PC-3 (cell line): ENCODE data around the gene SNTB2. TPM values are rescaled to one million over a fixed set of nuclear protein-coding genes. Genes with fewer than 3 reads are reported as not detected.

Source experiments
- ATAC-seq: fragments of 200-7000 bp; cut with Tn5 transposase; 2 replicates; pipeline ENCODE4 v1.9.1; 2020; ENCODE audit warnings: mild to moderate bottlenecking, moderate library complexity
- BruUV-seq: library from RNA; stranded (reverse); fragments of 400-500 nt; replicated peaks from 2 replicates; lab custom pipeline; 2021; lab: Mats Ljungman, UMichigan
- CTCF ChIA-PET: fragments of 300-600 bp; sonication (Branson Sonifier 250); formaldehyde crosslinking; loops from one replicate; lab custom pipeline; 2022; ENCODE audit warnings: antibody characterized with exemption; lab: Charles Lee
- POLR2A ChIA-PET: fragments of 300-600 bp; sonication (Branson Sonifier 250); formaldehyde crosslinking; loops from one replicate; lab custom pipeline; 2022; ENCODE audit warnings: antibody characterized with exemption; ENCODE audit not compliant: unreplicated experiment; lab: Charles Lee
- DNase-seq: peaks from one replicate; pipeline ENCODE4 v3.0.0-alpha.2; 2015
- H2AFZ ChIP-seq: fragments of 300-600 bp; sonication (generic); 2 replicates; pipeline ENCODE4 v1.6.0; 2016; ENCODE audit warnings: antibody characterized with exemption, low read length
- H3F3A ChIP-seq: fragments of 300-600 bp; sonication (generic); one replicate; pipeline ENCODE4 v1.6.0; 2017; ENCODE audit warnings: antibody characterized with exemption, low read length, control low read depth, mild to moderate bottlenecking; ENCODE audit not compliant: unreplicated experiment
- H3K27ac ChIP-seq: fragments of 300-600 bp; sonication (generic); 2 replicates; pipeline ENCODE4 v1.5.1; 2016; ENCODE audit warnings: mild to moderate bottlenecking, low read length
- H3K27me3 ChIP-seq: fragments of 300-600 bp; sonication (generic); 2 replicates; pipeline ENCODE4 v1.6.1; 2016; ENCODE audit warnings: low read length, mixed read lengths
- H3K36me3 ChIP-seq: fragments of 300-600 bp; sonication (generic); 2 replicates; pipeline ENCODE4 v1.6.1; 2016; ENCODE audit warnings: low read depth, mixed run types, low read length, mixed read lengths
- H3K4me1 ChIP-seq: fragments of 300-600 bp; sonication (generic); 2 replicates; pipeline ENCODE4 v1.5.1; 2016; ENCODE audit warnings: low read length; ENCODE audit not compliant: insufficient read depth
- H3K4me2 ChIP-seq: fragments of 300-600 bp; sonication (generic); 2 replicates; pipeline ENCODE4 v1.6.0; 2016; ENCODE audit warnings: low read length
- H3K4me3 ChIP-seq: fragments of 300-600 bp; sonication (generic); 2 replicates; pipeline ENCODE4 v1.5.1; 2016; ENCODE audit warnings: mild to moderate bottlenecking, low read length, mixed read lengths
- H3K79me2 ChIP-seq: fragments of 300-600 bp; sonication (generic); 2 replicates; pipeline ENCODE4 v1.6.1; 2017; ENCODE audit warnings: low read length, mixed read lengths
- H3K9ac ChIP-seq: fragments of 300-600 bp; sonication (generic); 2 replicates; pipeline ENCODE4 v1.6.0; 2016; ENCODE audit warnings: mild to moderate bottlenecking, low read length
- H3K9me2 ChIP-seq: fragments of 300-600 bp; sonication (generic); replicated peaks from 2 replicates; pipeline ENCODE4 v1.6.1; 2016; ENCODE audit warnings: mixed run types, low read length, mixed read lengths
- H3K9me3 ChIP-seq: fragments of 300-600 bp; sonication (generic); 2 replicates; pipeline ENCODE4 v1.6.1; 2016; ENCODE audit warnings: low read length, mixed read lengths
- H4K20me1 ChIP-seq: fragments of 300-600 bp; sonication (generic); 2 replicates; pipeline ENCODE4 v1.6.1; 2016; ENCODE audit warnings: low read length, mixed read lengths
- CTCF ChIP-seq: fragments of 300-600 bp; sonication (generic); conservative IDR thresholded peaks from 2 replicates; pipeline ENCODE4 v1.5.1; 2017; ENCODE audit warnings: antibody characterized with exemption, low read depth, mild to moderate bottlenecking, low read length
- EZH2 ChIP-seq: fragments of 300-600 bp; sonication (generic); IDR thresholded peaks from one replicate; pipeline ENCODE4 v1.6.1; 2017; ENCODE audit warnings: antibody characterized with exemption, mild to moderate bottlenecking, low read length; ENCODE audit not compliant: unreplicated experiment
- EZH2phosphoT487 ChIP-seq: fragments of 300-600 bp; sonication (generic); IDR thresholded peaks from 2 replicates; pipeline ENCODE4 v1.6.1; 2018; ENCODE audit warnings: mild to moderate bottlenecking, antibody characterized with exemption, low read length, borderline replicate concordance
- intact Hi-C: fragments of 100-400 bp; cut with micrococcal nuclease; formaldehyde crosslinking; loops from 2 replicates; pipeline ENCODE4 v1.9.0; 2023
- total RNA-seq: library from RNA; depleted of rRNA; stranded (reverse); fragments of >200 nt; gene quantifications from 2 replicates; pipeline ENCODE4 v1.2.3, GENCODE V29; 2014

Gene SNTB2
- total RNA-seq, 1 experiment from 2014 or later, result 40.4 TPM

GRCh38 chr16:69319826-69320739 is 133.1 kb downstream of the SNTB2 start:
- no peaks in the 10 kb centered on the region for H3F3A ChIP-seq
- H3K9ac ChIP-seq, result no peak overlapping the region
- TF ChIP-seq EZH2 (no peak), CTCF (no peak), EZH2phosphoT487 (no peak)
- BruUV-seq, result no TSS peak
- H4K20me1 ChIP-seq, result no peaks in the 10 kb centered on the region
- H3K27me3 ChIP-seq, result no peaks in the 10 kb centered on the region
- DNase-seq (no peak), ATAC-seq (no peak)
- no peak overlapping the region for H3K4me2 ChIP-seq
- ChIA-PET CTCF (no interaction called here), POLR2A (no interaction called here)
- intact Hi-C loops, result no loop called here
- no peaks in the 10 kb centered on the region for H3K4me1 ChIP-seq
- H3K9me2 ChIP-seq, result no peaks in the 10 kb centered on the region
- H3K36me3 ChIP-seq, result peaks cover 27% of the 10 kb centered on the region; the same call in 1 of the 2 replicates
- no peaks in the 10 kb centered on the region for H3K9me3 ChIP-seq
- no peak overlapping the region for H3K27ac ChIP-seq
- no peak overlapping the region for H3K4me3 ChIP-seq
- peaks cover 20% of the 10 kb centered on the region for H3K79me2 ChIP-seq
- H2AFZ ChIP-seq, result no peak overlapping the region

DNA sequence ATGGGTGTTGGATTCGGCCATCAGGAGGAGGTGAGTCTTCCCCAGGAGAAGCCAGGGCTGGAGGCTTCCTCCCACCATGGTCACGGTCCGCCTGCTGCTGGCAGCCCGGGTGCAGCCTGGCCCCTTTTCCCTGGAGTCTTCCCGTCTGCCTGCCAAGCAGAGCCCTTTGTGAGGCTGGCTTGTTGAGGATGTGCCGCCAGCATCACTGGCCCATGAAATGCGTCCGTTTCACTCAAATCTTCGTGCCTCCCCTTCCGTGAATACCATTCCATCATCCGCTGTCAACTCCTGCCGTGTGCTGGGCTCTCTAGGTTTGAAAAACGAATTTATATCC is 133.7 kb downstream of the SNTB2 start:
- POLR2A ChIA-PET, result no interaction called here
- no peaks in the 10 kb centered on the region for H4K20me1 ChIP-seq
- ATAC-seq, result no peak
- H3K9me2 ChIP-seq, result no peaks in the 10 kb centered on the region
- no peak for DNase-seq
- TF ChIP-seq CTCF (no peak), EZH2 (no peak), EZH2phosphoT487 (no peak)
- peaks cover 27% of the 10 kb centered on the region; the same call in 1 of the 2 replicates for H3K36me3 ChIP-seq
- no TSS peak for BruUV-seq
- CTCF ChIA-PET, result no interaction called here
- no peak overlapping the region for H3K9ac ChIP-seq
- no peak overlapping the region for H3K27ac ChIP-seq
- H3K4me1 ChIP-seq, result no peaks in the 10 kb centered on the region
- no peak overlapping the region for H3K4me3 ChIP-seq
- H3K4me2 ChIP-seq, result no peak overlapping the region
- H3K27me3 ChIP-seq, result no peaks in the 10 kb centered on the region
- peaks cover 25% of the 10 kb centered on the region for H3K79me2 ChIP-seq
- intact Hi-C loops, result no loop called here
- no peak overlapping the region for H2AFZ ChIP-seq
- H3K9me3 ChIP-seq, result no peaks in the 10 kb centered on the region
- H3F3A ChIP-seq, result no peaks in the 10 kb centered on the region

GRCh38 chr16:69321080-69321479 is 134.1 kb downstream of the SNTB2 start:
- H3K27ac ChIP-seq, result no peak overlapping the region
- H2AFZ ChIP-seq, result no peak overlapping the region
- peaks cover 1% of the 10 kb centered on the region for H3K4me1 ChIP-seq
- H3K9me2 ChIP-seq, result no peaks in the 10 kb centered on the region
- DNase-seq (no peak), ATAC-seq (no peak)
- H3K4me3 ChIP-seq, result no peak overlapping the region
- peaks cover 2% of the 10 kb centered on the region for H4K20me1 ChIP-seq
- H3K4me2 ChIP-seq, result no peak overlapping the region
- no peaks in the 10 kb centered on the region for H3F3A ChIP-seq
- no peaks in the 10 kb centered on the region for H3K9me3 ChIP-seq
- ChIA-PET POLR2A (no interaction called here), CTCF (no interaction called here)
- no peaks in the 10 kb centered on the region for H3K27me3 ChIP-seq
- peaks cover 29% of the 10 kb centered on the region for H3K79me2 ChIP-seq
- no peak overlapping the region for H3K9ac ChIP-seq
- intact Hi-C loops, result no loop called here
- no TSS peak for BruUV-seq
- H3K36me3 ChIP-seq, result peaks cover 29% of the 10 kb centered on the region; the same call in 1 of the 2 replicates
- TF ChIP-seq EZH2 (no peak), CTCF (no peak), EZH2phosphoT487 (no peak)
